ENCODE measurements around the gene PLCL1.

Gene PLCL1

GRCh38 chr2:197929008-197929885 lies 124.9 kb downstream of the PLCL1 start:
- DNase-seq: no peak

GRCh38 chr2:197929886-197930227 lies 125.5 kb downstream of the PLCL1 start:
- no peak for DNase-seq

DNA sequence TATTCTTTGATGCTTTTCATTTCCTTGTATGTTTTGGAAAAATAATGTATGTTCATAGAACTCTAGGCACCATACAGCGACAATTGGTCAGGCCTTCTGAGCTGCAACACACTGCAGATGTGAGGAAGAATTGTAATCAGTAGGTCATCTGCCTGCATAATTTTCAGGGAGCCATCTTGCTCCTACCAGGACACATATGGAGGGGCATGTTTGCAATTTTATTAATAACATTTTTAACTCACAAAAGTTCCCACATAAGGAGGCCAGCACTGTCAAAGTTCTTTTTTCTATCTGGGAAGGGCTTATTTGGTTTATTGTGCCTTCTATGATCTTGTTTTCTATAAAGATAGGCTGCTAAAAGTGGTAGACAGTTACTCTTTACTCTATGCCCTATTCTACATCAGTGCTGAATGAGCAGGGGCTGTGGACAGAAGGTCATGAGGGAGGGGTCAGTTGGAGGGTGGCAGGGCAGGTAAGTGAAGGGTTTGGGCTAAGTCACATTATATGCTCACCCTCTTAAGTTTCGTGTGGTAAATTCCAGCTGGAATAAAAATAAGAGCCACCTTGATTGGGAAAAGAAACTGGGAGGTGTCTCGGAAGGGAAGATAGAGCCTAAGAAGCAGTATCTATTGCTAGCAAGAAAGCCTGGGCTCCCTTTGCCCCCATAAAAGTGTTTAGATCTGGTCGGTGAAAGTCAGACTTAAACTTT lies 126.3 kb downstream of the PLCL1 start:
- no peak for DNase-seq

- no peak for DNase-seq
Measured at GRCh38 chr2:197931661-197932312, 127.4 kb downstream of the PLCL1 start.

GRCh38 chr2:197932374-197932773 lies 128.0 kb downstream of the PLCL1 start:
- DNase-seq: no peak

DNA sequence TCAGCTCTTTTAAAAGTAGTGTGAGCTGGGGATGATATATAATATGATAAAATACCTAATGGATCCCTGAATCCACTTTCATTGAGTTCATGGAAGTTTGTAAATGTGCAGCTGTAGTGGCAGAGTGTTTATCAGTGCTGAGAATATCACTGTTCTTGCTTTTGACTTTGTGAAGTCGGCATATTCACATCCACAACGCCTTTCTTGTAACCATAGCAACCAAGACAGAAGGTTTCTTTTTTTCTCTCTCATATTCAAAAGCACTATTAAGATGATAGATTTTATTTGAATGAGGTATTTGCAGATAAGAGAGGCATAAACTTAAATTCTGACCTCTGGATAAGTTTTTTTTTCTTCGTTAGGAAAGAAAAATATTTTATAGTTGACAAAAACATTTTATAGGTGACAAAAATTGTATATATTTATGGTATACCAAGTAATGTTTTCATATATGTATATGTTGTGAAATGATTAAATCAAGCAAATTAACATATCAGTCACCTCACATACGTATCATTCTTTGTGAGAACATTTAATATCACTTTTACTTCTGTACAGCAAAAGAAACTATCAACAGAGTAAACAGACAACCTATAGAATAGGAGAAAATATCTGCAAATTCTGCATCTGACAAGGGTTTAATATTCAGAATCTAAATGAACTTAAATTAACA lies 130.0 kb downstream of the PLCL1 start:
- DNase-seq: no peak

GRCh38 chr2:197934934-197935289 lies 130.5 kb downstream of the PLCL1 start:
- DNase-seq: no peak

DNA sequence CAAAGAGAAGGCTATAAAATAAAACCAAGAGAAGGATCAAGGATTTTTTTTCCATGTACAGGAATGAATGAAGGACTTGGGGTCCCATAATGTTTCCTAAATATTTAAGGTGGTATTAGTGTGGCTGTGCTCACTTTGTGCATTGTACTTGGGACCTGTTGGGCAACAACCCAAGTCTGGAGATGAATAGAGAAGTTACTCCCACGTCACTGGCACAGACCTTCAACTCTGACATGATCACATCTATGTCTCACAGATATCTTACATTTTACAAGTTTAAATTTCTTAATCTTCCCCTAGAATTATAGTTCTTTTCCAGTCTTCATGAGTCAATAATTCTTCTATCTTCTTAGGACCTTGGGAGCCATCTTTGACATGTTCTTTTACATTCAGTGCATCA lies 133.4 kb downstream of the PLCL1 start:
- DNase-seq: no peak

GRCh38 chr2:197938555-197938954 lies 134.2 kb downstream of the PLCL1 start:
- no peak for DNase-seq

DNA sequence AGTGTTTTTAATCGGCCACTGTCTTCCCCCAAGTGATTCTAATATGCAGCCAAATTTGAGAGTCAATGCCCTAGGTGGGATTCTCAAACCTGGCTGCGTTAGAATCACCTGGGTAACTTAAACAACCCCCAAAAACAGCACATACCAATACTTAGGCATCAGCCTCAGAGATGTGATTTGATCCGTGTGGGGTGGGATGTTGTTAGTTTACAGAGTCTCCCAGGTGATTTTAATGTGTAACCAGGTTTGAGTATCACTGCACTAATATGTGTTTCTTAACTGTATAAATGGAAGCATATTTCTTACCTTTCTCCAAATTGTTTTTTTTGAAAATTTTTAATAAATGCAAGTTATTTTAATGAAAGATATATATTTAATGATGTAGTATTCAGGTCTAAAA lies 135.4 kb downstream of the PLCL1 start:
- no peak for DNase-seq

GRCh38 chr2:197940382-197940781 lies 136.0 kb downstream of the PLCL1 start:
- DNase-seq: no peak

- no peak for DNase-seq
Measured at GRCh38 chr2:197941715-197942114, 137.3 kb downstream of the PLCL1 start.

- DNase-seq: no peak
Measured at GRCh38 chr2:197943731-197944130, 139.3 kb downstream of the PLCL1 start.

DNA sequence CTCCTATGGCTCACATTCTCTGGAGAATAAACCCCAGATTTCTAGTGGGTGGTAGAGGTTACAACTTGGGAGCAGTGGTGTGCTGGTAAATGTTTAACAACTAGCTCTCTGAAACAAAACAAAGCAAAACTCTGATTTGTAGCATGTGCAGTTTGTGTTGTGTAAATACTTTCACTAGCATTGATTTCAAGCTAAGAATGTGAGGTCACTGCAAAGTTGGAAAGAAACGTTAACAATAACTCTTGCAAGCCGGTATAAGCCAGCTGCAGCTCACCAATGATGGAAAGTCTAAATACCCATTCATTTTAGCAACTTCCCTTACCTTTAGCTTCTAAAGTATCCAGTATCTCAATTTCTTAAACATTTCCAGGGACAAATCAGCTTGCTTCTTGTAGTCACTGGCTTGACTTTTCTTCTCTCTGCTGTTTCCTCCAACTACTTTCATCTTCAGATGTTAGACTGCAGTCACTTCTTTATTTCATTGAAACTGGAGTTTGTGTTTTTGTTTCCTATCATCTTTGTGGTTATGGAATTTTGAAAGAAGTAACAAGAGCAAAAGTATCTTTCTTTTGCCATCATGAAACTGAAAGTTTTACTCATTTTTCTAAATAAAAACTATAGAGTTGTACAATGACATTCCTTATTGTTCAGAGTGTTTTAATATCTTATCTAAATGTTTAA lies 140.2 kb downstream of the PLCL1 start:
- DNase-seq: no peak

DNA sequence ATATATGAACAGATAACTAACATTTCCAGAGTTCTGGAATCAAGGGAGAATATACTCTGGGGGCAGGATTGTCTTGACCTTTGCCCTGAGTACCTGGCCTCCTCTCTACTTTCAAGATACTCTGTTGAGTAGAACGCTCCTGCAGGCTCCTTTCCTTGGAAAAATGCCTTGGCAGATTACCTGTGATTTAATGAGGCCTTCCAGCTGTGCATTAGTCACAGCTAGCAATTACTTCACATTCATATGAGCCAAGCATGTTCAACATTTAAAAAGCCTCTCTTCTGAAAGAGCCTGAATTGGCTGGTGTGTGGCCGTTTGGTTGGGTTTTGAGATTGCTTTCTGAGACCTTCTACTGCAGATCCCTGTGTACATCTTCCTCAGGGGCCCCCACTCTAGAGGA lies 142.2 kb downstream of the PLCL1 start:
- DNase-seq: no peak

DNA sequence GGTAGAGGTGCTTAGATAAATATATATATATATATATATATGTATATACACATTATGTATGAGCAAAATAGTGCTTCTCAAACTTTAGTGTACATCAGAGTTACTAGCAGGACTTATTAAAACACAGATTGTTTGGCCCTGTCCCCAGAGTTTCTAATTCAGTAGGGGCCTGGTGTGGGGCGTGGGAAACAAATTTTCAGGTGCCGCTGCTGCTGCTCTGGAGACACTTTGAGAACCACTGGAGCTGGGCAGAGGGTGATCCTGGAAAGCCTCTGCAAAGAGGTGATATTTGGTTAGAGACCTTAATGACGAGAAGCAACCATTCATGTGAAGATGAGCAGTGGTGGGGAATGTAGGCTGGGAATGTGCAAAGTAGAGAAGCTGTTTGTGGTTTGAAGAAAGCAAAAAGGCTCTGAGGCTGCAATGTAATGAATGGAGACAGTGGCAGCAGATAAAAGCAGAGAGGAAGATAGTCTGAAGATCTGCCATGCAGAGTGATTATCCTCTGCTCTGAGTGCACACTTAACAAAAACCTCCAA lies 142.9 kb downstream of the PLCL1 start:
- no peak for DNase-seq

DNA sequence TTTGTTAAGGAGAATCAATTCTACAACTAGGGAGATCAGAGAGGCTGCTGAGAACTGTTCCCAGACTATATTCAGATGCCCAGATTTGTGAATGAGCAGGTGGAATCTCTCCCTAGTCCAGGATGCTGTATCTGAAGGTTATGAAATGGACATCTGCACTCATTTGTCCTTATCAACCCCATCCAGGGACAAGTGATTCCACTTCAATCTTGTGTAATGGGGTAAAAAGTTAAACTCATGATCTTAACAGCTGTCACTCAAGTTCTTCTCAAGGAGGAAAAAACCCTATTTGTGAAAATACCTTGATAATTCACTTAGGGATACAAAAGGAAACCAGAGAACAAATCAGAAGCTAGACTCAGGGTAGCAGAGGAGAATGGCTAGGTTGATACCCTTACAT lies 144.8 kb downstream of the PLCL1 start:
- DNase-seq: no peak

DNA sequence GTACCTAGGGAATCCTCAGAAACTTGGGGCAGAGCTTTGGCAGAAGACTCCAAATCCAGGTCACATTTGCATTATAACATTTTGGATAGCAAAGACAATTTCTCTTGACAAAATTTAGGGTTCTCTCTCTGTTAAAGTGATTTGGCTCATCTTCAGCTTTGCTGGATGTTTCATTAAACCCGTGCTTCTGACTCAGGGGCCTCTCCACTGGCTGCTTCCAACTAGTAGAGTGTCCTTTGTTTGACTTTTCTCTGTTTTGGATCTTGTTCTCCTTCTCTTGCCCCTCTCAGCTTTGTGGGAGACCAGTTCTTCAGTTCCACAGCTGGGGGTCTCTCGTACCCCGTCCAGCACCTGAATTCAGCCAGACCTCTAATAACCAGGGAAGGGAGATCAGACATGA lies 145.6 kb downstream of the PLCL1 start:
- no peak for DNase-seq

DNA sequence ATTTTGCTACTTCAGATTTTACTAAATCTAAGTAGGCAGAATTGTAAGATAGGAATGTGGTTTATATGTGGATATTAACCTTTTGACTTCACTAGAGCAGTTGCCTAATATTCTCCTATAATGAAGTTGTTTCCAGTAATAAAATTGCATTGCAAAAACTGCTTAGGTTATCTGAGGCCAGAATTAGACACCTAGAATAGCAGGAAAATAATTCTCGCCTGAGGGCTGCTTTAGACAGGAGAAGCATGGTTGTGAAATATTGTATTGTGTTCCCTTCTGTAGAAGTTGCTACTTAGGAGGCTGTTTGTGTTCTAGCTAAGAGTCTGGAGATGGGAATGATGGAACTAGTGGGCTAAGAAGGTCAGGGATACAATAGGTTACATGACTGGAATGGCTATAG lies 146.3 kb downstream of the PLCL1 start:
- no peak for DNase-seq

DNA sequence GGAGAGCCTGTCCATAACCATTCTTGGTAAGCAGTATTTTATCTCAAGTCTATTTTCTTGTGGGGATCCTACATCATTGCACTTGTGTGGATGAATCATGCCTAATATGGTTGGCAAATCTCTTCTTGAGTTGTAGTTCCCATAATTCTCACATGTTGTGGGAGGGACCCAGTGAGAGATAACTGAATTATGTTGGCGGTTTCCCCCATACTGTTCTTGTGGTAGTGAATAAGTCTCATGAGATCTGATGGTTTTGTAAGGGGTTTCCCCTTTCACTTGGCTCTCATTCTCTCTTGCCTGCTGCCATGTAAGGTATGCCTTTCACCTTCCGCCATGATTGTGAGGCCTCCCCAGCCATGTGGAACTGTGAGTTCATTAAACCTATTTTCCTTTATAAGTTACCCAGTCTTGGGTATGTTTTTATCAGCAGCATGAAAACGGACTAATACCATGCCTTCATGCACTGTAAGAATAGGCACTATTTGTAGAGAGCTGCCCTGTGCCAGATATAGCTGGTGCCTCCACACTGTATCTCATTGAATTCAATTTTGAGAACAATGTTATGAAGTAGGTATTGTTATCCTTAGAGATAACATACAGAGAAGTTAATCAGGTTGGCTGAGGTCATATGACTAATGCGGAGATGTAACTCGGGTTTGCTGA lies 148.3 kb downstream of the PLCL1 start:
- DNase-seq: no peak

DNA sequence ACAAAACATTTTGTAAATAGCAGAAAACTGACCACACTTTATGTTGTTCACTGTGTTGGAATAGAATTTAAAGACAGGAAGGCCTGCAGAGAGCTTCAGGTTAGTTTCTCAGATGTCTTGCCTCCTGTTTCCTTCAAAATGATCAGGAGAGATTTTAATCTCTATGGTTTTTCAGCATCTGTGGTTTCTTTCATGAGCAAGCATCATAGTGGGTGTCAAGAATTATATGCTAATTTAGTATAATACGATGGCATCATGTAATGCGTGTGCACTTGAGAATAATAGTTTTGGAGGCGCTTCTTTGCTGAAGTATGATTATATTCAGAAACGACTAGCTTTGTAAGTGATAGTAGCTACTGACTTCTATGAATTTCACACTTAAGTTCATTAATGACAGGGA lies 149.9 kb downstream of the PLCL1 start:
- DNase-seq: no peak

GRCh38 chr2:197958592-197959150 lies 154.3 kb downstream of the PLCL1 start:
- no peak for DNase-seq
